ENCODE measurements around the gene ARHGAP45.

DNA sequence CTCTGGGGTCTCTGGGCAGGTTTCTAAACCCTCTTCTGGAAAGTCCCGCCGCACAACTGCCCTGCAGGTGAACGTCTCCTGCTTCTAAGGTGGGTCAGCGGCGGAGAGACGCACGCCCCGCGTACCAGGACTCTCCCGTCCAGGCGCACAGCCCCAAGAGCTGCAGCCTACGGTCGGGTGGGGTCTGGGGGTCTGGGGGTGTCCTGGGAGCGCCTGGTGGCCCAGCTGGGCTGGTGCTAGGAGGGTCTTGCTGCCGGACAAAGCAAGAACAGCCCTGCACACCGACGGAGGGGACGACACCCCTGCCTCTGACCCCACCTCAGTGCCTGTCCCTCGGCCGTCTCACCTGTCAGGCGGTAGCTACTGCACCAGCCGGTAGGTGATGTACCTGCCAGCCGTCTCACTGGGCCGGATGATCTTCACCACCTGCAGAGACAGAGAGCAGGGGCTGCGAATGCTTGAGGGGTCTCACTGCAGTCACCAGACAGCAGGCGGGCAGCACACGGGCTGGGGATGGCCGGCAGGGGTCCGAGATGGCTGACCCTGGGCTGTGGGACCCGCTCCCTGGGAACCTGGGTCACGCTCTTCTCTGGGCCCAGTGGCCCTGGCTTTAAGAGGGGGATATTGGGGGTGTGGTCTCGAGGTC lies 22.3 kb downstream of the ARHGAP45 start:
- TF ChIP-seq, protein P1, sequence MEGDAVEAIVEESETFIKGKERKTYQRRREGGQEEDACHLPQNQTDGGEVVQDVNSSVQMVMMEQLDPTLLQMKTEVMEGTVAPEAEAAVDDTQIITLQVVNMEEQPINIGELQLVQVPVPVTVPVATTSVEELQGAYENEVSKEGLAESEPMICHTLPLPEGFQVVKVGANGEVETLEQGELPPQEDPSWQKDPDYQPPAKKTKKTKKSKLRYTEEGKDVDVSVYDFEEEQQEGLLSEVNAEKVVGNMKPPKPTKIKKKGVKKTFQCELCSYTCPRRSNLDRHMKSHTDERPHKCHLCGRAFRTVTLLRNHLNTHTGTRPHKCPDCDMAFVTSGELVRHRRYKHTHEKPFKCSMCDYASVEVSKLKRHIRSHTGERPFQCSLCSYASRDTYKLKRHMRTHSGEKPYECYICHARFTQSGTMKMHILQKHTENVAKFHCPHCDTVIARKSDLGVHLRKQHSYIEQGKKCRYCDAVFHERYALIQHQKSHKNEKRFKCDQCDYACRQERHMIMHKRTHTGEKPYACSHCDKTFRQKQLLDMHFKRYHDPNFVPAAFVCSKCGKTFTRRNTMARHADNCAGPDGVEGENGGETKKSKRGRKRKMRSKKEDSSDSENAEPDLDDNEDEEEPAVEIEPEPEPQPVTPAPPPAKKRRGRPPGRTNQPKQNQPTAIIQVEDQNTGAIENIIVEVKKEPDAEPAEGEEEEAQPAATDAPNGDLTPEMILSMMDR (IDR thresholded peaks at IDR 0.05; ENCODE audit: low read depth, low read length), result no peak
- TF ChIP-seq EZH2phosphoT487 (IDR thresholded peaks at IDR 0.05; ENCODE audit: low read depth), result no peak
